GM21447 (cell line): Measurements from ENCODE around the gene ANGPT4.
"Not testable (repeated sequence)": the region's sequence is repeated elsewhere in the genome, so short reads cannot be mapped to it uniquely, and the experiment has no call there.

Source experiments
- ATAC-seq: cut with Tn5 transposase; IDR thresholded peaks from one replicate; pipeline ENCODE4 v1.9.1; 2021; ENCODE audit not compliant: unreplicated experiment

ANGPT4 gene

DNA sequence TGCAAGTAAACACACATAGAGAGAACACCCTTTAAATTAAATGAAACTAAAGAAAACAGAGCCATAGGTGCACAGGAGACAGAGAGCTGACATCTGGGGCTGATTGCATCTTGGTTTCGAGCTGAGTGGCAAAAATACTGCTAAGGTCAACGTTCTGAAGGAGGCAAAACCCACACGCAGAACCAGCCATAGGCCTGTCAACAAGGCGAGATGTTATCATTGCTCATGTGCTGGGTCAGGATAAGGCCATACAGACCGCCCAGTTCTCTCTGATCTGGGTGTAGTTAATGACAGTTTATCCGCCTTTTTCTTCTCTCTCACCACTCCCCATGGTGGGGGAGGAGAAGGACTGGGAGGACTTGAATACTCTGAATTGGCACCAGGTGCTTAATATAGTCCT is 87.1 kb downstream of the ANGPT4 start:
- no peak for ATAC-seq

DNA sequence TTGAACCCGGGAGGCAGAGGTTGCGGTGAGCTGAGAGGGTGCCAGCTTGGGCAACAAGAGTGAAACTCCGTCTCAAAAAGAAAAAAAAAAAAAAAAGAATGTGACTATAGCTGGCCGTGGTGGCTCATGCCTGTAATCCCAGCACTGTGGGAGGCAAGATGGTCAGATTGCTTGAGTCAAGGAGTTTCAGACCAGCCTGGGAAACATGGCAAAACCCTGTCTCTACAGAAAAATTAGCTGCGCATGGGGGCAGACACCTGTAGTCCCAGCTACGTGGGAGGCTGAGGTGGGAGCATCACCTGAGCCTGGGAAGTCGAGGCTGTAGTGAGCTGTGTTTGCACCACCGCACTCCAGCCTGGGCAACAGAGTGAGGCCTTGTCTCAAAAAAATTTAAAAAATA is 88.2 kb downstream of the ANGPT4 start:
- not testable (repeated sequence) for ATAC-seq

- ATAC-seq, result no peak
These were observed 89.3 kb downstream of the ANGPT4 start for GRCh38 chr20:826695-827323.

DNA sequence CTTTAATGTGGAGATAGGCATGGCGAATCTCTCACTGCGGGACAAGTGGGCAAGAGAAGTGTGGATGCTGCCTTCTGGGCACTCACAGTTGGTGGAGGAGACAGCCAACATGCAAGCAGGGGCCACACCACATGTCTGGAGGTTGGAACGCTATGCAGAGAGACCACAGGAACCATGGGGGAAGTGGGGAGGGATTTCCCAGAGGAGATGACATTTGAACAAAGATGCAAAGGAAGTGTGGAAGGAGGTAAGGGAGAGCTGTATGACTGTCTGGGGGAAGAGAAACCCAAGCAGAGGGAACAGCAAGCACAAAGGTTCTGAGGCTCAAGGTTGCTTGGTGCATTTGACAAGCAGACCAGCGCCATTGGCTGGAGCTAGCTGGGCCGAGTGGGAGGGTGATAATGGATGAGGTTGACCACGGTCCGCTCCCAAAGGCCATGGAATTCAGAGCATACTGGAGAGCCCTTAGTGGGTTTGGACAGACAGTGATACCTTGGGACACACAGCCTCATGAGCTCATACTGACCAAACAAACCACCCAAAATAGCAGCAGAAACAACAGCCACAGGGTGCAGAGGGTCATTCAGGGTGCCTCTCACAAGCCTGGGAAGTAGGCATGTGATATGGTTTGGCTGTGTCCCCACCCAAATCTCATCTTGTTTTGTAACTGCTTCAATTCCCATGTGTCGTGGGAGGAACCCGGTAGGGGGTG is 90.3 kb downstream of the ANGPT4 start:
- no peak for ATAC-seq

- no peak for ATAC-seq
These were observed 91.2 kb downstream of the ANGPT4 start for GRCh38 chr20:824916-825315.

DNA sequence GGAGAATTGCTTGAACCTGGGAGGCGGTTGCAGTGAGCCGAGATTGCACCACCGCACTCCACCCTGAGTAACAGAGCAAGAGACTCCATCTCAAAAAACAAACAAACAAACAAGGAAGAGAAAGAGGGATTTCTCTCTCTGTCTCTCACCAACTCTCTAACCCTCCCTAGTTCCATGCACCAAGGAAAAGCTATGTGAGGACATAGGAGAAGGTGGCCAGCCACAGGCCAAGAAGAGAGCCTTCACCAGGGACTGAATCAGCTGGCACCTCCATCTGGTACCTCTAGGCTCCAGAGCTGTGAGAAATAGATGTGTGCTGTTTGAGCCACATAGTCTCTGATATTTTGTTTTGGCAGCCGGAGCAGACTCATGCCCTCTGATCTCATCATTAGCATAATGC is 91.6 kb downstream of the ANGPT4 start:
- ATAC-seq, result no peak

GRCh38 chr20:823574-823902 is 92.6 kb downstream of the ANGPT4 start:
- ATAC-seq, result no peak

- no peak for ATAC-seq
These were observed 93.2 kb downstream of the ANGPT4 start for GRCh38 chr20:822651-823573.

- ATAC-seq, result no peak
These were observed 94.4 kb downstream of the ANGPT4 start for GRCh38 chr20:821731-822065.

DNA sequence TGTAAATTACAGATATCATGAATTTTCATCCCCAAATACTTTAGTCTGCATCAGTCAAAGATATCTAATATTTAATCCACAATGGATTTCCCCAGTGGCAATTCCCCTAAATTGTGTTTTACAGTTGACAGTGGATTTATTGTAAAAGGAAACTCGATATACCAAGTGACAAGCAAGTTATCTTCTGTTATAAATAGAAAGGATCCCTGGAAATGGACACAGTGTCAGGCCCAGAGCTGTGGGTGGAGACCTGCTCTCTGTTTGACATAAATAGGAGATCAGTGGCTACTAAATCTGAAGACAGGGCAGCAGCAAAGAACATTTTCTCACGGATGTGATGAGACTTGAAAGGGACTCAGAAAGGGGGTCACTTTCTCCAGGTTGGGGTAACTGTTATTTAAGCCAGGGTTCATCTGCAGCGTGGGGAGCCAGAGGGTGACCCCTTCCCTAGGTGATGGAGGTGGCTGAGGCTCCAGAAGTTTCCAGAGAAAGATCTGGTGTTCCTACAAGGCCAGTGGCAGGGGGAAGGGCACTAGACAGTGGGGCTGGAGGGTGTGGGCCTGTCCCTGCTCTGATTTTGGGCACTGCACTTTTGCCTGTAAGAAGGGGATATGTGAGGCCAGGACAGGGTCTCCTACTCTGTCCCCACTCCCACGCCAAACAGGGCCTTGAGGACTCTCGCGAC is 94.9 kb downstream of the ANGPT4 start:
- no peak for ATAC-seq

DNA sequence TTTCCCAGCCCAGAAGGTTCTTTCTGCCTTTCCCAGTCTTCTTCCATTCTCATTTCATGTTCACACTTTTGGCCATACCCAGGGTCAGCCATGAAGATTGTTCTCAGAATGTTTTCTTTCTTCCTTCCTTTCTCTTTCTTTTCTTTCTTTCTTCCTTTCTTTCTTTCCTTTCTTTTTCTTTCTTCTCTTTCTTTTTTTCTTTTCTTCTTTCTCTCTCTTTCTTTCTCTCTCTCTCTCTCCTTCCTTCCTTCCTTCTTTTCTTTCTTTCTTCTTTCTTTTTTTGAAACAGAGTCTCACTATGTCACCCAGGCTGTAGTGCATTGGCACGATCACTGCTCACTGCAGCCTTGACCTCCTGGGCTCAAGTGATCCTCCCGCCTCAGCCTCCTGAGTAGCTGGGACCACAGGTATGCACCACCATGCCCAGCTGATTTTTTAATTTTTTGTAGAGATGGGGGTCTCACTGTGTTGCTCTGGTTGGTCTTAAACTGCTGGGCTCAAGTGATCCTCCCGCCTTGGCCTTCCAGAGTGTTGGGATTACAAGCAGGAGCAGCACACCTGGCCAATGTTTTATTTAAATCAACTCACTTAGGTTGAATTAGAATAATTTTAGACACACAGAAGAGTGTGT is 95.7 kb downstream of the ANGPT4 start:
- no peak for ATAC-seq
